ENCODE data around the gene PDE6H. TPM values are rescaled to one million over a fixed set of nuclear protein-coding genes. Genes with fewer than 3 reads are reported as not detected.

Gene PDE6H
- total and polyA plus RNA-seq, 2 experiments from 2014 or later = not detected

GRCh38 chr12:14956024-14956891 lies 16.6 kb upstream of the PDE6H start:
- no peaks in the 10 kb centered on the region for H3K36me3 ChIP-seq (replicated peaks; ENCODE audit: insufficient read depth, low read depth)
- H3K4me1 ChIP-seq (ENCODE audit: insufficient read depth) = peaks cover 3% of the 10 kb centered on the region
- H3K79me2 ChIP-seq = no peaks in the 10 kb centered on the region
- no peak overlapping the region for H3K4me3 ChIP-seq
- no peak for DNase-seq (ENCODE audit: low spot score)
- no peaks in the 10 kb centered on the region for H3K27me3 ChIP-seq
- no peak overlapping the region for H3K4me2 ChIP-seq
- no peak for TF ChIP-seq EZH2phosphoT487 (IDR thresholded peaks at IDR 0.05; ENCODE audit: low read depth, severe bottlenecking, unreplicated experiment)
- TF ChIP-seq CTCF (IDR thresholded peaks at IDR 0.05; ENCODE audit: poor library complexity) = no peak
- TF ChIP-seq EZH2 (IDR thresholded peaks at IDR 0.05; ENCODE audit: borderline replicate concordance) = no peak
- no peak overlapping the region for H3K27ac ChIP-seq
- H3K9me3 ChIP-seq (ENCODE audit: low read depth) = no peaks in the 10 kb centered on the region
- no peak overlapping the region for H2AFZ ChIP-seq
- WGBS (ENCODE audit: low lambda C conversion rate, missing lambda C conversion rate) = 80% methylated on average over 9 of the region's 9 CpGs
- no peaks in the 10 kb centered on the region for H4K20me1 ChIP-seq (ENCODE audit: insufficient read depth, poor library complexity, severe bottlenecking)
- H3K9me2 ChIP-seq (replicated peaks; ENCODE audit: insufficient read depth) = no peaks in the 10 kb centered on the region

- no peak overlapping the region for H3K4me3 ChIP-seq
- H3K27me3 ChIP-seq = no peaks in the 10 kb centered on the region
- no peak for DNase-seq (ENCODE audit: low spot score)
- H3K4me1 ChIP-seq (ENCODE audit: insufficient read depth) = no peaks in the 10 kb centered on the region
- WGBS (ENCODE audit: low lambda C conversion rate, missing lambda C conversion rate) = 91% methylated on average over 2 of the region's 2 CpGs
- no peaks in the 10 kb centered on the region for H3K79me2 ChIP-seq
- no peaks in the 10 kb centered on the region for H4K20me1 ChIP-seq (ENCODE audit: insufficient read depth, poor library complexity, severe bottlenecking)
- H3K9me2 ChIP-seq (replicated peaks; ENCODE audit: insufficient read depth) = no peaks in the 10 kb centered on the region
- no peak overlapping the region for H2AFZ ChIP-seq
- no peak overlapping the region for H3K4me2 ChIP-seq
- no peak overlapping the region for H3K27ac ChIP-seq
- H3K9me3 ChIP-seq (ENCODE audit: low read depth) = no peaks in the 10 kb centered on the region
- no peaks in the 10 kb centered on the region for H3K36me3 ChIP-seq (replicated peaks; ENCODE audit: insufficient read depth, low read depth)
- no peak for TF ChIP-seq EZH2 (IDR thresholded peaks at IDR 0.05; ENCODE audit: borderline replicate concordance)
- no peak for TF ChIP-seq CTCF (IDR thresholded peaks at IDR 0.05; ENCODE audit: poor library complexity)
- TF ChIP-seq EZH2phosphoT487 (IDR thresholded peaks at IDR 0.05; ENCODE audit: low read depth, severe bottlenecking, unreplicated experiment) = no peak
Measured at GRCh38 chr12:14956905-14957304, 15.9 kb upstream of the PDE6H start.

- WGBS (ENCODE audit: low lambda C conversion rate, missing lambda C conversion rate) = 65% methylated on average over 5 of the region's 5 CpGs
- H3K9me2 ChIP-seq (replicated peaks; ENCODE audit: insufficient read depth) = no peaks in the 10 kb centered on the region
- no peak overlapping the region for H3K4me2 ChIP-seq
- no peaks in the 10 kb centered on the region for H3K9me3 ChIP-seq (ENCODE audit: low read depth)
- no peaks in the 10 kb centered on the region for H3K79me2 ChIP-seq
- no peak for DNase-seq (ENCODE audit: low spot score)
- TF ChIP-seq CTCF (IDR thresholded peaks at IDR 0.05; ENCODE audit: poor library complexity) (no peak), EZH2phosphoT487 (IDR thresholded peaks at IDR 0.05; ENCODE audit: low read depth, severe bottlenecking, unreplicated experiment) (no peak), EZH2 (IDR thresholded peaks at IDR 0.05; ENCODE audit: borderline replicate concordance) (no peak)
- no peaks in the 10 kb centered on the region for H3K27me3 ChIP-seq
- peak overlapping the region; percentile 33 for H3K27ac ChIP-seq
- H3K36me3 ChIP-seq (replicated peaks; ENCODE audit: insufficient read depth, low read depth) = no peaks in the 10 kb centered on the region
- H3K4me1 ChIP-seq (ENCODE audit: insufficient read depth) = no peaks in the 10 kb centered on the region
- peak overlapping the region; percentile 44 for H2AFZ ChIP-seq
- no peak overlapping the region for H3K4me3 ChIP-seq
- H4K20me1 ChIP-seq (ENCODE audit: insufficient read depth, poor library complexity, severe bottlenecking) = no peaks in the 10 kb centered on the region
Measured at GRCh38 chr12:14957551-14958168, 15.2 kb upstream of the PDE6H start.

Measured in hepatocyte (in vitro differentiated cells).